Fibroblast of pulmonary artery (primary cell): Measurements from ENCODE around the gene SPIRE2.

ENCODE experiments used
- DNase-seq: peaks from one replicate; pipeline ENCODE4 v3.0.0-alpha.2; 2010; ENCODE audit warnings: low read depth
- H3K4me3 ChIP-seq: replicated peaks from 2 replicates; pipeline ENCODE4 v1.5.1; 2011; ENCODE audit warnings: low read depth, mild to moderate bottlenecking, control low read depth, low read length, moderate library complexity
- CTCF ChIP-seq: IDR thresholded peaks from 2 replicates; pipeline ENCODE4 v1.5.1; 2011; ENCODE audit warnings: mild to moderate bottlenecking, control low read depth, low read length, inconsistent platforms; ENCODE audit errors: missing control alignments

The SPIRE2 gene

GRCh38 chr16:89907055-89907814, 79.0 kb downstream of the SPIRE2 start:
- H3K4me3 ChIP-seq = no peak overlapping the region
- DNase-seq = no peak
- no peak for TF ChIP-seq CTCF

- no peak overlapping the region for H3K4me3 ChIP-seq
- DNase-seq = no peak
- TF ChIP-seq CTCF = no peak
Measured at GRCh38 chr16:89908236-89908635, 80.0 kb downstream of the SPIRE2 start.

- DNase-seq = peak; percentile 74
Measured at GRCh38 chr16:89909777-89910716, 81.8 kb downstream of the SPIRE2 start.

DNA sequence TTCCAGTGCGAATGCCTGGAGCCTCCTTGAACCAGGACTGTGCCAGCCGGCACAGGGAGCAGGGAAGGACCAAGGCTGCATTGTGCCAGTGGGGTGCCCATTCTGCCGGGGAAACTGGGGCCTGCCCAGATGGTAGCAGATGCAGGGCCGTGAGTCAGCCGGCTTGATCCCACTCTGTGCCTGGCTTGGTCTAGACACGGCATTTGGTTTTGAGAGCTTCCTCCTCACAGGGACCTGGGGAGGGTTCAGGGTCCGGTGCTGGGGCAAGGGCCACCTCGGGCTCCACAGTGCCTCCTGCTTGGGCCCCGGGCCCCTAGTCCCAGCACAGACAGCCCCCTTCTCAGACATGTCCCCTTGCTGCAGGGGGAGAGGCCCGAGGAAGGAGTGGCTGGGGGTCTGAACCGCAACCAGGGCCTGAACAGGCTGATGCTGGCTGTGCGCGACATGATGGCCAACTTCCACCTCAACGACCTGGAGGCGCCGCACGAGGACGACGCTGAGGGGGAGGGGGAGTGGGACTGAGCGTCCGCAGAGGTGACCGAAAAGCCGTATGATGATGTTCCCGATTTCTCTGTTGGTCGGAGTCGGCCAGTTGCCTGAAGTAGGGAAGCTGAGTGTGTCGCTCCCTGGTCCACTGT, 82.6 kb downstream of the SPIRE2 start:
- no peak for TF ChIP-seq CTCF
- H3K4me3 ChIP-seq = no peak overlapping the region

More at GRCh38 chr16:89909777-89910716, 81.8 kb downstream of the SPIRE2 start:
- TF ChIP-seq CTCF = peak; percentile 87
- no peak overlapping the region for H3K4me3 ChIP-seq

DNA sequence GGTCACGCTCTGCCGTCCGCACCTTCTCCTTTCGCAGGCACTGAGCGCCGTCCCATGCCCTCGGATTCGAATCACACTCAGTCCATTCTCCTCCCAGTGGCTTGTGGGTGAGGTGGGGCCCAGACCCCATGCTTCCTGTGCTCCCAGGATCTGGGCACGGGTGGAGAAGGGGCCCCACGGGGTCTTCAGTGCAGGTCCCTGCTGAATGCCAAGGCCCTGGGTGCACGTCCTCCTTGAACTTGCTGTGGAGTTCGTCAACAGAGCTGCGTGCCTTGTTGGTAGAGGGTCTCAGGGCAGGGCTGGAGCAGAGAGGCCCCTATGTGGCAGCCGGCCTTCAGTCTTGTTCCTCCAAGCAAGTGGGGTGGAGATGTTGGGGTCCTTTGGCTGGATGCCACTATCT, 83.1 kb downstream of the SPIRE2 start:
- no peak for TF ChIP-seq CTCF
- H3K4me3 ChIP-seq = no peak overlapping the region
- DNase-seq = no peak

More for the DNA sequence above, 82.6 kb downstream of the SPIRE2 start:
- no peak for DNase-seq

- H3K4me3 ChIP-seq = no peak overlapping the region
- no peak for TF ChIP-seq CTCF
- no peak for DNase-seq
Measured at GRCh38 chr16:89912143-89912542, 83.9 kb downstream of the SPIRE2 start.
